ENCODE measurements around the gene GCGR.

- TF ChIP-seq CTCF (IDR thresholded peaks at IDR 0.05), result peak in 1 of 6 experiments; percentile 23
- no peak for TF ChIP-seq POLR2A (IDR thresholded peaks at IDR 0.05)
Measured at GRCh38 chr17:81821603-81822311, 17.8 kb downstream of the GCGR start.
